Measurements from ENCODE around the gene WNT3A. TPM values are rescaled to one million over a fixed set of nuclear protein-coding genes. Genes with fewer than 3 reads are reported as not detected.
"Not testable (repeated sequence)": the region's sequence is repeated elsewhere in the genome, so short reads cannot be mapped to it uniquely, and the experiment has no call there.

WNT3A gene
- total RNA-seq, 1 experiment from 2014 or later, result 0.24 TPM

GRCh38 chr1:228017356-228018124 is 10.7 kb downstream of the WNT3A start:
- H3K9me2 ChIP-seq (ENCODE audit: insufficient read depth), result no peaks in the 10 kb centered on the region
- no peak for DNase-seq
- intact Hi-C loops (cut with micrococcal nuclease; ENCODE audit: unreplicated experiment), result no loop called here
- peaks cover 9% of the 10 kb centered on the region; the same call in 1 of the 2 replicates for H3K4me1 ChIP-seq (replicated peaks; ENCODE audit: insufficient read depth)
- no peaks in the 10 kb centered on the region for H3K27me3 ChIP-seq (ENCODE audit: insufficient read depth, low read depth)
- ChIA-PET POLR2A (ENCODE audit: unreplicated experiment) (no interaction called here), CTCF (no interaction called here)
- no peaks in the 10 kb centered on the region for H3K9me3 ChIP-seq (ENCODE audit: insufficient read depth, low read depth)
- H3K4me3 ChIP-seq, result no peak overlapping the region
- TF ChIP-seq CTCF (conservative IDR thresholded peaks at IDR 0.05) (no peak), EZH2 (IDR thresholded peaks at IDR 0.05; ENCODE audit: low read depth) (no peak)
- no peak overlapping the region for H3K27ac ChIP-seq
- H2AFZ ChIP-seq, result no peak overlapping the region
- H3F3A ChIP-seq (ENCODE audit: insufficient read depth, low read depth), result no peaks in the 10 kb centered on the region
- BruUV-seq (replicated peaks), result no TSS peak
- H3K79me2 ChIP-seq (ENCODE audit: low read depth), result no peaks in the 10 kb centered on the region
- H3K4me2 ChIP-seq, result no peak overlapping the region
- H4K20me1 ChIP-seq (ENCODE audit: insufficient read depth), result no peaks in the 10 kb centered on the region
- H3K36me3 ChIP-seq (ENCODE audit: low read depth), result no peaks in the 10 kb centered on the region

GRCh38 chr1:228018125-228018398 is 11.3 kb downstream of the WNT3A start:
- POLR2A ChIA-PET (ENCODE audit: unreplicated experiment), result no interaction called here
- no peaks in the 10 kb centered on the region for H3K79me2 ChIP-seq (ENCODE audit: low read depth)

GRCh38 chr1:228018961-228019721 is 12.3 kb downstream of the WNT3A start:
- TF ChIP-seq CTCF (conservative IDR thresholded peaks at IDR 0.05), result no peak
- TF ChIP-seq EZH2 (IDR thresholded peaks at IDR 0.05; ENCODE audit: low read depth), result no peak
- Histone ChIP-seq H4K20me1 (ENCODE audit: insufficient read depth) (no peaks in the 10 kb centered on the region), H3K9me3 (ENCODE audit: insufficient read depth, low read depth) (no peaks in the 10 kb centered on the region), H3K36me3 (ENCODE audit: low read depth) (no peaks in the 10 kb centered on the region), H3K4me2 (no peak overlapping the region), H3K4me1 (replicated peaks; ENCODE audit: insufficient read depth) (peaks cover 9% of the 10 kb centered on the region; the same call in 1 of the 2 replicates), H3K4me3 (no peak overlapping the region), H3K79me2 (ENCODE audit: low read depth) (no peaks in the 10 kb centered on the region), H3K27me3 (ENCODE audit: insufficient read depth, low read depth) (0 out of 2 replicates have a peak, but pooled peaks cover 6% of the 10 kb centered on the region), H3K9me2 (ENCODE audit: insufficient read depth) (no peaks in the 10 kb centered on the region), H3K27ac (no peak overlapping the region), H2AFZ (no peak overlapping the region), H3F3A (ENCODE audit: insufficient read depth, low read depth) (no peaks in the 10 kb centered on the region)
- intact Hi-C loops (cut with micrococcal nuclease; ENCODE audit: unreplicated experiment), result no loop called here
- DNase-seq, result no peak
- POLR2A ChIA-PET (ENCODE audit: unreplicated experiment), result no interaction called here
- CTCF ChIA-PET, result no interaction called here
- no TSS peak for BruUV-seq (replicated peaks)

More at GRCh38 chr1:228018125-228018398, 11.3 kb downstream of the WNT3A start:
- H3K4me2 ChIP-seq, result no peak overlapping the region
- peaks cover 9% of the 10 kb centered on the region; the same call in 1 of the 2 replicates for H3K4me1 ChIP-seq (replicated peaks; ENCODE audit: insufficient read depth)
- no peak overlapping the region for H2AFZ ChIP-seq
- DNase-seq, result no peak
- no peaks in the 10 kb centered on the region for H3F3A ChIP-seq (ENCODE audit: insufficient read depth, low read depth)
- CTCF ChIA-PET, result no interaction called here
- no peak overlapping the region for H3K27ac ChIP-seq
- no peaks in the 10 kb centered on the region for H3K36me3 ChIP-seq (ENCODE audit: low read depth)
- intact Hi-C loops (cut with micrococcal nuclease; ENCODE audit: unreplicated experiment), result no loop called here
- BruUV-seq (replicated peaks), result no TSS peak
- H3K27me3 ChIP-seq (ENCODE audit: insufficient read depth, low read depth), result no peaks in the 10 kb centered on the region
- no peaks in the 10 kb centered on the region for H3K9me2 ChIP-seq (ENCODE audit: insufficient read depth)
- TF ChIP-seq EZH2 (IDR thresholded peaks at IDR 0.05; ENCODE audit: low read depth) (no peak), CTCF (conservative IDR thresholded peaks at IDR 0.05) (no peak)
- H4K20me1 ChIP-seq (ENCODE audit: insufficient read depth), result no peaks in the 10 kb centered on the region
- H3K9me3 ChIP-seq (ENCODE audit: insufficient read depth, low read depth), result no peaks in the 10 kb centered on the region
- no peak overlapping the region for H3K4me3 ChIP-seq

GRCh38 chr1:228019722-228020083 is 12.9 kb downstream of the WNT3A start:
- H3K9me3 ChIP-seq (ENCODE audit: insufficient read depth, low read depth); intact Hi-C loops (cut with micrococcal nuclease; ENCODE audit: unreplicated experiment); H3K36me3 ChIP-seq (ENCODE audit: low read depth); H3K4me1 ChIP-seq (replicated peaks; ENCODE audit: insufficient read depth); H3K4me3 ChIP-seq; H3K9me2 ChIP-seq (ENCODE audit: insufficient read depth); H4K20me1 ChIP-seq (ENCODE audit: insufficient read depth); BruUV-seq (replicated peaks); H2AFZ ChIP-seq; H3K27ac ChIP-seq; POLR2A ChIA-PET (ENCODE audit: unreplicated experiment); CTCF ChIA-PET; H3K4me2 ChIP-seq; H3K79me2 ChIP-seq (ENCODE audit: low read depth); DNase-seq; H3F3A ChIP-seq (ENCODE audit: insufficient read depth, low read depth): not testable (repeated sequence)
- H3K27me3 ChIP-seq (ENCODE audit: insufficient read depth, low read depth), result 0 out of 2 replicates have a peak, but pooled peaks cover 12% of the 10 kb centered on the region
